ENCODE results near the gene UBASH3A. TPM values are rescaled to one million over a fixed set of nuclear protein-coding genes. Genes with fewer than 3 reads are reported as not detected.

Gene UBASH3A
- total RNA-seq, 2 donors from 2014 or later = 0.23 to 1.8 TPM

- H3K27me3 ChIP-seq (replicated peaks; ENCODE audit: insufficient read depth) = no peaks in the 10 kb centered on the region
- no peak for DNase-seq (ENCODE audit: low spot score)
- H3K27ac ChIP-seq = no peak overlapping the region
- H3K36me3 ChIP-seq = no peaks in the 10 kb centered on the region
- no peaks in the 10 kb centered on the region for H3K4me1 ChIP-seq (replicated peaks)
- TF ChIP-seq, protein P1, sequence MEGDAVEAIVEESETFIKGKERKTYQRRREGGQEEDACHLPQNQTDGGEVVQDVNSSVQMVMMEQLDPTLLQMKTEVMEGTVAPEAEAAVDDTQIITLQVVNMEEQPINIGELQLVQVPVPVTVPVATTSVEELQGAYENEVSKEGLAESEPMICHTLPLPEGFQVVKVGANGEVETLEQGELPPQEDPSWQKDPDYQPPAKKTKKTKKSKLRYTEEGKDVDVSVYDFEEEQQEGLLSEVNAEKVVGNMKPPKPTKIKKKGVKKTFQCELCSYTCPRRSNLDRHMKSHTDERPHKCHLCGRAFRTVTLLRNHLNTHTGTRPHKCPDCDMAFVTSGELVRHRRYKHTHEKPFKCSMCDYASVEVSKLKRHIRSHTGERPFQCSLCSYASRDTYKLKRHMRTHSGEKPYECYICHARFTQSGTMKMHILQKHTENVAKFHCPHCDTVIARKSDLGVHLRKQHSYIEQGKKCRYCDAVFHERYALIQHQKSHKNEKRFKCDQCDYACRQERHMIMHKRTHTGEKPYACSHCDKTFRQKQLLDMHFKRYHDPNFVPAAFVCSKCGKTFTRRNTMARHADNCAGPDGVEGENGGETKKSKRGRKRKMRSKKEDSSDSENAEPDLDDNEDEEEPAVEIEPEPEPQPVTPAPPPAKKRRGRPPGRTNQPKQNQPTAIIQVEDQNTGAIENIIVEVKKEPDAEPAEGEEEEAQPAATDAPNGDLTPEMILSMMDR (IDR thresholded peaks at IDR 0.05) = no peak
- TF ChIP-seq POLR2A (IDR thresholded peaks at IDR 0.05) (no peak), POLR2AphosphoS5 (IDR thresholded peaks at IDR 0.05) (no peak)
- 64% methylated on average over 8 of the region's 8 CpGs for WGBS
- no peaks in the 10 kb centered on the region for H3K9me3 ChIP-seq
- intact Hi-C loops (cut with DNase I) = no loop called here
- H3K4me3 ChIP-seq = no peak overlapping the region
These were observed 19.4 kb upstream of the UBASH3A start for GRCh38 chr21:42384156-42384945.

DNA sequence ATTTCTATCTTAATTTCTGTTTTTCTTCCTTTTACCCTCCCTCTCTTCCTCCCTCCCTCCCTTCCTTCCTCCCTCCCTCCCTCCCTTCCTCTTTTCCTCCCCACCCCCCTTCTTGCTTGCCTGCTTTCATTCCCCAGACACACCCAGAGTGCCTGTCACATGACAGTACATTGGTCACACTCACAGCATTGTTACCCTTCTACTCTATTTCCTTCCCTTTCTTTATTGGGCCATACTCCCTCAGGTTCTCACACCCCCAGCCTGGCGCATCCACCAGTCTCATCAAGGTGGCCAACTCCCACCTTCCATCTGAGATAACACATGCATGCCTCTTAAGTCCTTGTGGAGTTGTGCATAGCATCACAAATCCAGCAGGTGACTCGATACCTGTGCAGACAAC is 18.7 kb upstream of the UBASH3A start:
- no peak for DNase-seq (ENCODE audit: low spot score)
- 94% methylated on average over 2 of the region's 2 CpGs for WGBS
- intact Hi-C loops (cut with DNase I) = no loop called here
- no peaks in the 10 kb centered on the region for H3K4me1 ChIP-seq (replicated peaks)
- no peaks in the 10 kb centered on the region for H3K27me3 ChIP-seq (replicated peaks; ENCODE audit: insufficient read depth)
- TF ChIP-seq POLR2A (IDR thresholded peaks at IDR 0.05) (no peak), POLR2AphosphoS5 (IDR thresholded peaks at IDR 0.05) (no peak)
- TF ChIP-seq, protein P1 (IDR thresholded peaks at IDR 0.05) = no peak
- H3K4me3 ChIP-seq = no peak overlapping the region
- H3K9me3 ChIP-seq = no peaks in the 10 kb centered on the region
- no peaks in the 10 kb centered on the region for H3K36me3 ChIP-seq
- H3K27ac ChIP-seq = no peak overlapping the region

GRCh38 chr21:42385619-42386018 is 18.1 kb upstream of the UBASH3A start:
- Histone ChIP-seq H3K4me3 (no peak overlapping the region), H3K36me3 (no peaks in the 10 kb centered on the region), H3K27ac (no peak overlapping the region), H3K27me3 (replicated peaks; ENCODE audit: insufficient read depth) (no peaks in the 10 kb centered on the region), H3K4me1 (replicated peaks) (no peaks in the 10 kb centered on the region), H3K9me3 (no peaks in the 10 kb centered on the region)
- TF ChIP-seq POLR2A (IDR thresholded peaks at IDR 0.05) (no peak), POLR2AphosphoS5 (IDR thresholded peaks at IDR 0.05) (no peak)
- TF ChIP-seq, protein P1 (IDR thresholded peaks at IDR 0.05) = no peak
- no peak for DNase-seq (ENCODE audit: low spot score)
- intact Hi-C loops (cut with DNase I) = no loop called here
- 100% methylated on average over 5 of the region's 5 CpGs for WGBS

DNA sequence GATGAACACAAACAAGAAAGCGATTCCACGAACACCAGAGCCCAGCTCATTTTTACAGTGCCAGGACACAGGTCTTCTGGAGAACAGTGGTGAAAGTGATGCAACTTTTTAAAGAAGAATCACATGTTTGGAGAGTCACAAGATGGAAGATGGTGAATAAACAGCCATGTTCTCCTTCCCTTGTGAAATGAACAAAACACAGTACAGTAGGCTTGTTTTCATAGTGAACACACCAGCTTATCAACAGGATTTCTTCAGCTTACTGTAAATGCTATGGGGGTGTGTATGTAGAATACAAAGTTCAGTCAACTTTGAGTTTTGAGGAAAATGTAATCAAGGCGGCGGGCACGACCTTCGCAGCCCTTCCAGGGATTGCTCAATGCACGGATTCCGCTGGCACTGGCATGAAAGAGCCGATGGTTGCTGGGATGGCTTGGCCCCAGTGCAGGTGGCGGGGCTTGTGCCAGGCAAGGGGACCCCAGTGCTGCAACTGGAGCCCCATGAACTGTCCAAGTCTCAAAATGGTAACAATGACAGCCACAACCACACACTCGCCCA is 17.6 kb upstream of the UBASH3A start:
- H3K27ac ChIP-seq = no peak overlapping the region
- 96% methylated on average over 11 of the region's 11 CpGs for WGBS
- no peaks in the 10 kb centered on the region for H3K9me3 ChIP-seq
- H3K36me3 ChIP-seq = no peaks in the 10 kb centered on the region
- H3K27me3 ChIP-seq (replicated peaks; ENCODE audit: insufficient read depth) = no peaks in the 10 kb centered on the region
- no peak for TF ChIP-seq POLR2A (IDR thresholded peaks at IDR 0.05)
- TF ChIP-seq, protein P1 (IDR thresholded peaks at IDR 0.05) = no peak
- TF ChIP-seq POLR2AphosphoS5 (IDR thresholded peaks at IDR 0.05) = no peak
- intact Hi-C loops (cut with DNase I) = no loop called here
- no peaks in the 10 kb centered on the region for H3K4me1 ChIP-seq (replicated peaks)
- no peak overlapping the region for H3K4me3 ChIP-seq
- no peak for DNase-seq (ENCODE audit: low spot score)

- intact Hi-C loops (cut with DNase I) = no loop called here
- Histone ChIP-seq H3K9me3 (no peaks in the 10 kb centered on the region), H3K27me3 (replicated peaks; ENCODE audit: insufficient read depth) (no peaks in the 10 kb centered on the region), H3K36me3 (no peaks in the 10 kb centered on the region), H3K4me3 (no peak overlapping the region), H3K27ac (no peak overlapping the region), H3K4me1 (replicated peaks) (no peaks in the 10 kb centered on the region)
- DNase-seq (ENCODE audit: low spot score) = no peak
- 72% methylated on average over 3 of the region's 3 CpGs for WGBS
- no peak for TF ChIP-seq POLR2A (IDR thresholded peaks at IDR 0.05)
- TF ChIP-seq, protein P1 (IDR thresholded peaks at IDR 0.05) = no peak
- TF ChIP-seq POLR2AphosphoS5 (IDR thresholded peaks at IDR 0.05) = no peak
These were observed 16.5 kb upstream of the UBASH3A start for GRCh38 chr21:42387164-42387563.
